ENCODE results near the gene ZNF644.

The ZNF644 gene

GRCh38 chr1:90973897-90974798 lies 47.7 kb downstream of the ZNF644 start:
- H3K4me3 Mint-ChIP-seq: no peak overlapping the region
- H3K4me1 Mint-ChIP-seq: peaks cover 46% of the 10 kb centered on the region
- H3K9me3 Mint-ChIP-seq: no peaks in the 10 kb centered on the region
- no peaks in the 10 kb centered on the region for H3K27me3 Mint-ChIP-seq
- DNase-seq (no peak), ATAC-seq (peak; percentile 81)
- peak overlapping the region in 1 of 2 donors; percentile 20 for H3K27ac Mint-ChIP-seq

DNA sequence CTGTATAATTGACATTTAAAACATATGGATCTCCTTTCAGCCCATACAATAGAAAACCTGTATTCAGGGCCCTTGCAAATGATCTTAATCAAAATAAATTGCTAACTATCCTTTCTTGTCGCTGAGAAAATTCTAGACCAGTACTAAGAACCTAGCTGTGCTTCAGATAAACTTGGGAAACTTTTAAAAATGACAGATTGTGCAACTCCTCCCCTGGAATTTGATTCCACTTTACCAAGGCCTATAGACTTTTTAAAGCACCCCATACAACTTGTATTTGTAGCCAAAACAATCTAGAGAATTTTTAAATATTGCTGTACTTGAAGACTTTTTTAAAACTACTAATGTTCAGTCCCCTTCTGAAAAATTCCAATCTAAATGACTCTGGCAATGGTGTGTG lies 51.6 kb downstream of the ZNF644 start:
- no peak for DNase-seq
- Mint-ChIP-seq H3K4me1 (peaks cover 38% of the 10 kb centered on the region), H3K9me3 (no peaks in the 10 kb centered on the region), H3K4me3 (no peak overlapping the region), H3K27ac (no peak overlapping the region), H3K27me3 (no peaks in the 10 kb centered on the region)
- ATAC-seq: no peak

DNA sequence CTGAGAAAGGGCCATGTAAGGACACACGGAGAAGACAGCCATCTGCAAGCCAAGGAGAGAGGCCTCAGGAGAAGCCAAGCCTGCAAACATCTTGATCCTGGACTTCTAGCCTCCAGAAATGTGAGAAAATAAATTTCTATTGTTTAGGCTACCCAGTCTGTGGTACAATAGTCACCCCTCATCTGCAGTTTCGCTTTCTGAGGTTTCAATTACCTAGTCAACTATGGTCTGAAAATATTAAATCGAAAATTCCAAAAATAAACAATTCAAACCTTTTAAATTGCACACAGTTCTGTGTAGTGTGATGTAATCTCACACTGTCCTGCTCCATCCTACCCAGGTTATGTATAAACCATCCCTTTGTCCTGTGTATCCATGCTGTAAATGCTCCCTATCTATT lies 52.6 kb downstream of the ZNF644 start:
- DNase-seq: no peak
- Mint-ChIP-seq H3K27ac (no peak overlapping the region), H3K9me3 (no peaks in the 10 kb centered on the region), H3K4me3 (no peak overlapping the region), H3K27me3 (no peaks in the 10 kb centered on the region), H3K4me1 (peaks cover 34% of the 10 kb centered on the region)
- no peak for ATAC-seq

- ATAC-seq: no peak
- no peak for DNase-seq
- H3K27ac Mint-ChIP-seq: no peak overlapping the region
- H3K4me3 Mint-ChIP-seq: no peak overlapping the region
- H3K4me1 Mint-ChIP-seq: peaks cover 33% of the 10 kb centered on the region
- no peaks in the 10 kb centered on the region for H3K27me3 Mint-ChIP-seq
- no peaks in the 10 kb centered on the region for H3K9me3 Mint-ChIP-seq
These were observed 57.3 kb downstream of the ZNF644 start for GRCh38 chr1:90964444-90965035.

DNA sequence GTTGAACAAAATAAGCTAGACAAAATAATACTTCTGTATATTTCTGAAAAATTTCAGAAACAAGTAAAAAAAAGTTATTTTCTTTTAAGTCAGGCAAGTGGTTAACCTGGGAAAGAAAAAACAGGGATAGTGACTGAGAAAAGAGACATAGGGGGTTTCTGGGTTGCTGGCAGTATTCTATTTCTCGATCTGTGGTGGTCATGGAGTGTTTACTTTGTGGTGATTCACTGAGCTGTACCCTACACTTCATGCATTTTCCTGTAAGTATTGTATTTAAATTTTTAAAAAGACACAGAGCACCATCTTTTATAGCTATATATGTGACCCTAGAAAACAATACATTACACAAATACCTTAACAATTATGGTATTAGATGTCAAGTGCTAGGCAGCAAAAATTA lies 58.2 kb downstream of the ZNF644 start:
- DNase-seq (no peak), ATAC-seq (no peak)
- no peak overlapping the region for H3K27ac Mint-ChIP-seq
- no peak overlapping the region for H3K4me3 Mint-ChIP-seq
- no peaks in the 10 kb centered on the region for H3K27me3 Mint-ChIP-seq
- no peaks in the 10 kb centered on the region for H3K9me3 Mint-ChIP-seq
- H3K4me1 Mint-ChIP-seq: peaks cover 30% of the 10 kb centered on the region

DNA sequence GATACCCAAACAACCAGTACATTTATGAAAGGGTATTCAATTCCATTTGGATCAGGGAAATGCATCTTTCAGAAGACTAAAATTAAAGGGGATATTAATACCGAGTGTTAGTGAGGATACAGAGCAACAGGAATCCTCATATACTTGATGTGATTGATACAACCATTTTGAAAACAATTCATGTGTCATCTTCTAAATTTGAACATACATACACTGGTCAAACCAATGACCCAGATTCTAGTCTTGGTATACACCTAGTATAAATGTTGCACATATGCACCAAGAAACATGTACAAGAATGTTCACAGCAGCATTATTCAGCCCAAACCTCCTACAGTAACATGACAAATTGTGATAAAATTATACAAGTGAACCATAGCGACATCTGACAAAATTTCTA lies 58.6 kb downstream of the ZNF644 start:
- Mint-ChIP-seq H3K9me3 (no peaks in the 10 kb centered on the region), H3K4me1 (peaks cover 33% of the 10 kb centered on the region), H3K27me3 (no peaks in the 10 kb centered on the region), H3K27ac (no peak overlapping the region), H3K4me3 (no peak overlapping the region)
- ATAC-seq: no peak
- no peak for DNase-seq

DNA sequence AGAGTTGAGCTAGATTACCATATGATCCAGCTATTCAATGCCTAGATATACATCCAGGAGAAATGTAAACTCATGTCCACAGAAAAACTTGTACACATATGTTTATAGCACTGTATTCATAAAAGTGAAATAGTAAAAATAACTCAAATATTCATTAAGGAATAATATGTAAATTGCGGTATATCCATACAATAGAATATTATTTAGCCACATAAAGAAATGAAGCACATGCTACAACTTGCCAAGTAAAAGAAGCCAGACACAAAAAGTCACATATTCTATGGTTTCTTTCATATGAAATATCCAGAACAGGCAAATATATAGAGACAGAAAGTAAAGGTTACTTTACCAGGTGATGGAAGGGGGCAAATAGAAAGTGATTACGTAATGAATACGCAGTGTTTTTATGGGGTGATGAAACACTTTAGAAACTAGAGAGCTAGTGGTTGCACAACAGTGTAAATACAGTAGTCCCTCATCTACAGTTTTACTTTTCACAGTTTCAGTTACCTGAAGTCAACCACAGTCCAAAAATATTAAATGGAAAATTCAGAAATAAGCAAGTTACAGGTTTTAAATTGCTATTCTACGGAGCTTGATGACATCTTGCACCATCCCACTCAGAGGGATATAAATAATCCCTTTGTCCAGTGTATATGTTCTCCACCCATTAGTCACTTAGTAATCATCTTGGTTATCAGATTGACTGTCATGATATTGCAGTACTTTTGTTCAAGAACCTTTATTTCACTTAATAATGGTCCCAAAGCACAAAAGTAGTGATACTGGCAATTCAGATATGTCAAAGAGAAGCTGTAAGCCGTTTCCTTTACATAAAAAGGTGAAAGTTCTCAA lies 62.3 kb downstream of the ZNF644 start:
- Mint-ChIP-seq H3K27me3 (no peaks in the 10 kb centered on the region), H3K4me3 (peak overlapping the region in 1 of 2 donors; percentile 13), H3K27ac (peak overlapping the region in 1 of 2 donors; percentile 50), H3K4me1 (peaks cover 53% of the 10 kb centered on the region), H3K9me3 (peaks cover 11 to 12% of the 10 kb centered on the region in 2 donors)
- peak; percentile 92 for ATAC-seq
- DNase-seq: no peak

- H3K27me3 Mint-ChIP-seq: no peaks in the 10 kb centered on the region
- ATAC-seq (peak; percentile 60), DNase-seq (no peak)
- peaks cover 63% of the 10 kb centered on the region for H3K4me1 Mint-ChIP-seq
- no peak overlapping the region for H3K4me3 Mint-ChIP-seq
- peak overlapping the region in 1 of 2 donors; percentile 5 for H3K27ac Mint-ChIP-seq
- H3K9me3 Mint-ChIP-seq: peaks cover 14 to 15% of the 10 kb centered on the region in 2 donors
These were observed 64.3 kb downstream of the ZNF644 start for GRCh38 chr1:90957497-90957896.

GRCh38 chr1:90955769-90956168 lies 66.1 kb downstream of the ZNF644 start:
- DNase-seq: no peak
- no peak for ATAC-seq
- Mint-ChIP-seq H3K4me1 (peaks cover 73% of the 10 kb centered on the region), H3K27me3 (no peaks in the 10 kb centered on the region), H3K9me3 (peaks cover 15 to 16% of the 10 kb centered on the region in 2 donors), H3K27ac (no peak overlapping the region), H3K4me3 (no peak overlapping the region)

DNA sequence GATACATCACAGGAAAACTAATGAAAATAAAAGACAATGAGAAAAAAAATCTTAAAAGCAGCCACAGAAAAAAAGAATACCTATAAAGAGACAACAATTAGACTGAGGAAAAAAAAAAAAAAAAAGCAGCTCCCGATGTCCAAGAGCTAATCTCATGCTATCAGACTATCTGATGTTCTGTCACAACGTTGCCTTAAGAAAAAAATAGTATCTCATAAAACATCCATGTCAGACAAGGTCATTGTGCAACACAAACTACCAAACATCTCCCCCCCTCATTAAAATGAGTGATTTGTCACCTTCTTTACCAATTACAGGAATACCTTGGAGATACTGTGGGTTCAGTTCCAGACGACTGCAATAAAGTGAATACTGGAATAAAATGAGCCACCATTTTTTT lies 68.9 kb downstream of the ZNF644 start:
- no peak overlapping the region for H3K4me3 Mint-ChIP-seq
- H3K27ac Mint-ChIP-seq: no peak overlapping the region
- DNase-seq (no peak), ATAC-seq (no peak)
- peaks cover 15 to 16% of the 10 kb centered on the region in 2 donors for H3K9me3 Mint-ChIP-seq
- H3K27me3 Mint-ChIP-seq: no peaks in the 10 kb centered on the region
- H3K4me1 Mint-ChIP-seq: peaks cover 51% of the 10 kb centered on the region

GRCh38 chr1:90951009-90951408 lies 70.8 kb downstream of the ZNF644 start:
- Mint-ChIP-seq H3K4me1 (peaks cover 38% of the 10 kb centered on the region), H3K27ac (no peak overlapping the region)
- no peak for DNase-seq

GRCh38 chr1:90948301-90948700 lies 73.5 kb downstream of the ZNF644 start:
- ATAC-seq: no peak
- Mint-ChIP-seq H3K27ac (no peak overlapping the region), H3K4me1 (peaks cover 19% of the 10 kb centered on the region), H3K4me3 (no peak overlapping the region), H3K27me3 (no peaks in the 10 kb centered on the region), H3K9me3 (peaks cover 0 to 4% of the 10 kb centered on the region in 2 donors)
- DNase-seq: no peak

More at GRCh38 chr1:90951009-90951408, 70.8 kb downstream of the ZNF644 start:
- Mint-ChIP-seq H3K27me3 (no peaks in the 10 kb centered on the region), H3K4me3 (no peak overlapping the region), H3K9me3 (peaks cover 11 to 14% of the 10 kb centered on the region in 2 donors)
- ATAC-seq: no peak

DNA sequence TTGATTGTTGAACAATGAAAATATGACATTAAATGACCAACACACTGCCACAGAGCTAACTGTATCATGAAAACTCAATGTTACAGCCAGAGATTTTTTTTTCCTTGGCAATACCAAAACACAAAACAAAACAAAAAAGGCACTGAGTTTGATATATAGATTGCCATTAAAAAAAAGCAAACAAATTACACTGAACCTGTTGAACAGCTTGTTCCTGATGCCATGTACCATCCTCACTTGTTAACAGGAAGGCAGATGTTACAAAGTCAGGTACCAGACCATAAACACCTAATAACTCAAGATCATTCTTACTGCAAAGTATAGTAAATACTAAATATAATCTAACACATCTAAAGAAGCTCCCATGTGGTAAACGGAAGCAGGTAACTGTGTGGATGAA lies 75.2 kb downstream of the ZNF644 start:
- Mint-ChIP-seq H3K9me3 (no peaks in the 10 kb centered on the region), H3K27me3 (no peaks in the 10 kb centered on the region), H3K27ac (no peak overlapping the region), H3K4me1 (peaks cover 7% of the 10 kb centered on the region), H3K4me3 (no peak overlapping the region)
- DNase-seq (no peak), ATAC-seq (no peak)

- no peak overlapping the region for H3K27ac Mint-ChIP-seq
- no peak overlapping the region for H3K4me3 Mint-ChIP-seq
- peaks cover 3 to 7% of the 10 kb centered on the region in 2 donors for H3K9me3 Mint-ChIP-seq
- DNase-seq: no peak
- ATAC-seq: no peak
- peaks cover 6% of the 10 kb centered on the region for H3K4me1 Mint-ChIP-seq
- H3K27me3 Mint-ChIP-seq: no peaks in the 10 kb centered on the region
These were observed 76.5 kb downstream of the ZNF644 start for GRCh38 chr1:90945287-90945686.

DNA sequence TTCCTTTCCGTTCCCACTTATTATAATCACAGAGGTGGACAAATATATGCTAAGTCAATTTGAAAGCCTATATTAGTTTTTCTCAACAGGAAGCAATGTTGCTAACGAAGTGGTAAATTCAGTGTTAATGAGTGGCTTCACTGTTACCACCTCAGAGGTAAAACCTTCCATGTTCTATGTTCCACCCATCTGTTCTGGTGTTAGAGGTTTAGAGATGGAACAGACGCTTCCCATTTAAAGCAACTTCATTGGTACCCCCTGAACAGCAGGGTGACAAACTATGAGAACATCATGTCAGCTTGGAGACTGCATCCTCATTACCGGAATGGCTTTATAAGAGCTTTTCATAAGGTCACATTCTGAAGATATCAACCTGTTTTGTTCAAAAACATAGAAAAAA lies 77.9 kb downstream of the ZNF644 start:
- peaks cover 3 to 13% of the 10 kb centered on the region in 2 donors for H3K9me3 Mint-ChIP-seq
- H3K4me1 Mint-ChIP-seq: peaks cover 12% of the 10 kb centered on the region
- H3K27ac Mint-ChIP-seq: no peak overlapping the region
- no peak overlapping the region for H3K4me3 Mint-ChIP-seq
- no peaks in the 10 kb centered on the region for H3K27me3 Mint-ChIP-seq
- ATAC-seq (no peak), DNase-seq (no peak)

Measured in stimulated activated naive CD8-positive, alpha-beta T cell treated with anti-CD3 and anti-CD28 coated beads, Interleukin-15, amount 100 ng/mL, for 72 hours (primary cell).